GM06990 (cell line): ENCODE measurements around the gene PPP3CA.
"Not testable (repeated sequence)": the region's sequence is repeated elsewhere in the genome, so short reads cannot be mapped to it uniquely, and the experiment has no call there.

Experiments
- DNase-seq: peaks from one replicate; pipeline ENCODE4 v3.0.0-alpha.2; 2011; ENCODE audit not compliant: insufficient read length; ENCODE audit errors: extremely low read depth
- H3K27me3 ChIP-seq: replicated peaks from 2 replicates; pipeline ENCODE4 v1.6.0; 2011; ENCODE audit warnings: low read length; ENCODE audit not compliant: control insufficient read depth, insufficient read depth
- H3K36me3 ChIP-seq: 2 replicates; pipeline ENCODE4 v1.5.1; 2011; ENCODE audit warnings: low read length; ENCODE audit not compliant: control insufficient read depth, insufficient read depth
- H3K4me3 ChIP-seq: replicated peaks from 2 replicates; pipeline ENCODE4 v1.5.1; 2011; ENCODE audit warnings: low read depth, mild to moderate bottlenecking, control low read depth, low read length
- TF ChIP-seq, protein P1 (sequence below): IDR thresholded peaks from 2 replicates; pipeline ENCODE4 v1.5.1; 2011; ENCODE audit warnings: low read length, control low read depth, mild to moderate bottlenecking, inconsistent platforms; ENCODE audit not compliant: insufficient read depth, poor library complexity, severe bottlenecking

Gene PPP3CA

DNA sequence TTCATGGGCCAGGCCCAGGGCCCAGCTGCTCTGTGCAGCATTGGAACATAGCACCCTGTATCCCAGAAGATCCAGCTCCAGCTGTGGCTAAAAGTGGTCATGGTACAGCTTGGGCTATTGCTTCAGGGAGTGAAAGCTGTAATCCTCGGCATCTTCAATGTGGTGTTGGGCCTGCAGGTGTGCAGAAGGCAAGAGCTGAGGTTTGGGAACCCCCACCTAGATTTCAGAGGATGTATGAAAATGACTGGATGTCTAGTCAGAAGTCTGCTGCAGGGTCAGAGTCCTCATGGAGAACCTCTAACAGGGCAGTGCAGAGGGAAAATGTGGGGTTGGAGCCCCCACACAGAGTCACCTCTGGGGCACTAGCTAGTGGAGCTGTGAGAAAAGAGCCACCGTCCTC, 341.7 kb downstream of the PPP3CA start:
- Histone ChIP-seq H3K27me3 (no peaks in the 10 kb centered on the region), H3K4me3 (no peak overlapping the region), H3K36me3 (no peaks in the 10 kb centered on the region)
- TF ChIP-seq, protein P1, sequence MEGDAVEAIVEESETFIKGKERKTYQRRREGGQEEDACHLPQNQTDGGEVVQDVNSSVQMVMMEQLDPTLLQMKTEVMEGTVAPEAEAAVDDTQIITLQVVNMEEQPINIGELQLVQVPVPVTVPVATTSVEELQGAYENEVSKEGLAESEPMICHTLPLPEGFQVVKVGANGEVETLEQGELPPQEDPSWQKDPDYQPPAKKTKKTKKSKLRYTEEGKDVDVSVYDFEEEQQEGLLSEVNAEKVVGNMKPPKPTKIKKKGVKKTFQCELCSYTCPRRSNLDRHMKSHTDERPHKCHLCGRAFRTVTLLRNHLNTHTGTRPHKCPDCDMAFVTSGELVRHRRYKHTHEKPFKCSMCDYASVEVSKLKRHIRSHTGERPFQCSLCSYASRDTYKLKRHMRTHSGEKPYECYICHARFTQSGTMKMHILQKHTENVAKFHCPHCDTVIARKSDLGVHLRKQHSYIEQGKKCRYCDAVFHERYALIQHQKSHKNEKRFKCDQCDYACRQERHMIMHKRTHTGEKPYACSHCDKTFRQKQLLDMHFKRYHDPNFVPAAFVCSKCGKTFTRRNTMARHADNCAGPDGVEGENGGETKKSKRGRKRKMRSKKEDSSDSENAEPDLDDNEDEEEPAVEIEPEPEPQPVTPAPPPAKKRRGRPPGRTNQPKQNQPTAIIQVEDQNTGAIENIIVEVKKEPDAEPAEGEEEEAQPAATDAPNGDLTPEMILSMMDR = no peak
- no peak for DNase-seq

DNA sequence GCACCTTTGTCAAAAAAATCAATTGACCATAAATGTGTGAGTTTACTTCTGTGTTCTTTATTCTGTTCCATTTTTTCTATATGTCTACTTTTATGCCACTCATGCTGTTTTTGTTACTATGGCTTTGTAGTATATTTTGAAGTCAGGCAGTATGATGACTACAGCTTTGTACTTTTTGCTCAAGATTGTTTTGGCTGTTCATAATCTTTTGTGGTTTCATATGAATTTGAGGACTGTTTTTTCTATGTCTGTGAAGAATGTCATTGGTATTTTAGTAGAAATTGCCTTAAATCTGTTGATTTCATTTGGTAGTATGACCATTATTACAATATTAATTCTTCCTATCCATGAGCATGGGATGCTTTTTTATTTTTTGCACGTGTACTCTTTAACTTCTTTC, 346.8 kb downstream of the PPP3CA start:
- Histone ChIP-seq H3K4me3 (no peak overlapping the region), H3K27me3 (no peaks in the 10 kb centered on the region), H3K36me3 (no peaks in the 10 kb centered on the region)
- no peak for DNase-seq
- TF ChIP-seq, protein P1 = no peak

DNA sequence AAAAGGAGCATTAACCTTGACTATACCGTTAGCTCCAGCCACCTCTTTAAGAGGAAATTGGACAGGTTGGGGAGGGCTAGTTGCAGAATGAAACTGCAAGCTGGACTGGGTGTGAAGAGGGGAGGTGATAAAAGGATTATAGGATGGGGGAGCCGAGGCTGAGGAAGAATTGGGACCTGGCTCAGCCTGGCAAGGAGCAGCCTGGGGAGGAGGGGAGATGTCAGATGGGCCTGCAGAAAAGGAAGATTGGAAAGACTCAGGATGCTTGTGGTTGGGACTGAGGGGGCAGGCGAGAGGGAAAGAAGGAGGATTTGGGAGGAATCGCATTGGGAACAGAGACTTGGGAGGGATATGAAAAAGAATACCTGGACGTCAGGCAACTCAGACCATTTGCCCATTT, 351.7 kb downstream of the PPP3CA start:
- no peak for DNase-seq
- H3K36me3 ChIP-seq = no peaks in the 10 kb centered on the region
- no peak overlapping the region for H3K4me3 ChIP-seq
- TF ChIP-seq, protein P1 = no peak
- no peaks in the 10 kb centered on the region for H3K27me3 ChIP-seq

GRCh38 chr4:100995002-100995401, 352.3 kb downstream of the PPP3CA start:
- H3K4me3 ChIP-seq = not testable (repeated sequence)

DNA sequence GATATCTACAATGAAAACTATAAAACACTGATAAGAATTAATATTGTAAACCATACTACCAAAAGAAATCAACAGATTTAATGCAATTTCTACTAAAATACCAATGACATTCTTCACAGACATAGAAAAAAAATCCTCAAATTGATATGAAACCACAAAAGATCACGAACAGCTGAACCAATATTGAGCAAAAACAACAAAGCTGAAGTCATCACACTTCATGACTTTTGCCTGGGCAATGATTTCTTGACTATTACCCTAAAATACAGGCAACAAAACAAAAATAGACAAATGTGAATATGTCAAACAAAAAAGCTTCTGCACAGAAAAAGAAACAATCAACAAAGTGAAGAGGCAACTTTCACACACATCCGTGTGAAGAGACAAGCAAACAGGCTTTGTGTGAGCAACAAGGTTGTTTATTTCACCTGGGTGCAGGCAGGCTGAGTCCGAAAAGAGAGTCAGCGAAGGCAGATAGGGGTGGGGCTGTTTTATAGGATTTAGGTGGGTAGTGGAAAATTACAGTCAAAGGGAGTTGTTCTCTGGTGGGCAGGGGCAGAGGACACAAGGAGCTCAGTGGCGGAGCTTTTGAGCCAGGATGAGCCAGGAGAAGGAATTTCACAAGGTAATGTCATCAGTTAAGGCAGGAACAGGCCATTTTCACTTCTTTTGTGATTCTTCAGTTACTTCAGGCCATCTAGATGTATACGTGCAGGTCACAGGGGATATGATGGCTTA, 355.8 kb downstream of the PPP3CA start:
- H3K4me3 ChIP-seq, H3K27me3 ChIP-seq, DNase-seq, H3K36me3 ChIP-seq: not testable (repeated sequence)

More at GRCh38 chr4:100995002-100995401, 352.3 kb downstream of the PPP3CA start:
- H3K36me3 ChIP-seq, H3K27me3 ChIP-seq, DNase-seq: not testable (repeated sequence)

DNA sequence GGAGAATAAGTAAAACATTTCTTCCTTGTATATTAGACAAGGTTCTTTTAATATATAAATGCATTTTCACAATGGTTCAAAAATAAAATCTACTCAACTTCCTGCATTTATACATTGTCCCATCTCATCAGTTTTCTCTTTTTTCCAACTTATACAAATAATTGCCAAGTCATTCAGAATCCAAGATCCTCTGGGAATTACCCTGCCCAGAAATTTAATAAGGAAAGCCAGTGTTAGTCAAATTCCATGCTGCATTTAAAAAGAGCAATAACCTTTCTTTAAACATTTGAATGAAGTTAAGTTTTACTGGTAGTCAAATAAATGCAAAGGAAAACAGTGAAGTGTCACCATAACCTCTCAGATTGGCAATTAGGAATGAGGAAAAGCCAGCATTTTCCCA, 357.9 kb downstream of the PPP3CA start:
- no peak for DNase-seq
- no peaks in the 10 kb centered on the region for H3K36me3 ChIP-seq
- H3K27me3 ChIP-seq = no peaks in the 10 kb centered on the region
- TF ChIP-seq, protein P1 = no peak
- no peak overlapping the region for H3K4me3 ChIP-seq

DNA sequence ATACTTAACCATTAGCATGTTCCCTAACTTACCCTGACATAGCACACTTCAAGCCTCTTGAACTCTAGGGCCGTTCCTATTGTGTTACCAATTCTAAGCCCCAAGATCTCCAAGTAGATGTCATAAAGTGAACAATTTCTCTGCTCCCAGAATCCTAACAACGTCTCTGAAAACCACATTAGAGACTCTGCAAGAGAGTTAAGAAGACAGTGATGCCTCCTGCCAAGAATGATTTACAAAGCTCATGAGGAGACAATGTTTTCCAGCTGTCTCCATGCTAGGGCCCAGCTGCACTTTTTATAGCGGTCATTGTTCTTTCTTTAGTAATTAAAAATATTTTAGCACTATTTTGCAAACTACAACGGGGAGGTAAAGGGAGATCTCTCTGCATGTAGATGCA, 358.4 kb downstream of the PPP3CA start:
- no peak for DNase-seq
- H3K4me3 ChIP-seq = no peak overlapping the region
- no peaks in the 10 kb centered on the region for H3K36me3 ChIP-seq
- TF ChIP-seq, protein P1 = no peak
- no peaks in the 10 kb centered on the region for H3K27me3 ChIP-seq
